Sigmoid colon (tissue), 4 donors: ENCODE data around the gene OR2L5.

ENCODE experiments used
- EP300 ChIP-seq, 4 donors: sonication (generic); formaldehyde crosslinking; IDR thresholded peaks; one replicate each; pipeline ENCODE4 v1.6.1; 2017; ENCODE audit warnings: antibody characterized with exemption in 4 of 4
- TF ChIP-seq, protein P1 (sequence below), 4 experiments: fragments of 450-650 bp in 3 of 4; fragments of 200-600 bp in 1 of 4; IDR thresholded peaks; one replicate each; pipeline ENCODE4 v1.5.1; 2016 to 2019; ENCODE audit warnings: antibody characterized with exemption in 4 of 4, mild to moderate bottlenecking in 3 of 4, moderate library complexity in 2 of 4

DNA sequence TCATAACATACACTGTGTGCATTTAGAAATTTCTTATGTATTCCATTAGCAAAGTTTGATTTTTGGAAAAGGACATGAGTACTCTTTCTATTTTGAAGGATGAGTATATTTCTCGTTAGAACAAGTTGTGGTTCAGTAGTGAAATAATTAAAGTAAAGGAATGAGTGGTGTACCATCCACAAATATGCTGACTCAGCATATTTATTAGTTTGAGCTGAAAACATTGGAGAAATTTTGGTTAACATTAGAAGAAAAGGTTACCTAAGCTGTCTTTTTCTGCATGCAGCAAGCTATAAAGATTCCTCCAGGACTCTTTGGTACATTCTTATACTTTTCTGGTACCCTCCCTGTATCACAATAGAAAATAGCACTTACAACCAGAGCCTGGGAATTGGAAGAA lies 5.7 kb upstream of the OR2L5 start:
- TF ChIP-seq, protein P1, sequence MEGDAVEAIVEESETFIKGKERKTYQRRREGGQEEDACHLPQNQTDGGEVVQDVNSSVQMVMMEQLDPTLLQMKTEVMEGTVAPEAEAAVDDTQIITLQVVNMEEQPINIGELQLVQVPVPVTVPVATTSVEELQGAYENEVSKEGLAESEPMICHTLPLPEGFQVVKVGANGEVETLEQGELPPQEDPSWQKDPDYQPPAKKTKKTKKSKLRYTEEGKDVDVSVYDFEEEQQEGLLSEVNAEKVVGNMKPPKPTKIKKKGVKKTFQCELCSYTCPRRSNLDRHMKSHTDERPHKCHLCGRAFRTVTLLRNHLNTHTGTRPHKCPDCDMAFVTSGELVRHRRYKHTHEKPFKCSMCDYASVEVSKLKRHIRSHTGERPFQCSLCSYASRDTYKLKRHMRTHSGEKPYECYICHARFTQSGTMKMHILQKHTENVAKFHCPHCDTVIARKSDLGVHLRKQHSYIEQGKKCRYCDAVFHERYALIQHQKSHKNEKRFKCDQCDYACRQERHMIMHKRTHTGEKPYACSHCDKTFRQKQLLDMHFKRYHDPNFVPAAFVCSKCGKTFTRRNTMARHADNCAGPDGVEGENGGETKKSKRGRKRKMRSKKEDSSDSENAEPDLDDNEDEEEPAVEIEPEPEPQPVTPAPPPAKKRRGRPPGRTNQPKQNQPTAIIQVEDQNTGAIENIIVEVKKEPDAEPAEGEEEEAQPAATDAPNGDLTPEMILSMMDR (IDR thresholded peaks at IDR 0.05), result no peak
- no peak for TF ChIP-seq EP300 (IDR thresholded peaks at IDR 0.05)
